ENCODE data around the gene OR4K2. TPM values are rescaled to one million over a fixed set of nuclear protein-coding genes. Genes with fewer than 3 reads are reported as not detected.
"Not testable (repeated sequence)": the region's sequence is repeated elsewhere in the genome, so short reads cannot be mapped to it uniquely, and the experiment has no call there.

The OR4K2 gene
- total RNA-seq (ENCODE audit: low replicate concordance), result not detected in 2 replicates

- peaks cover 38% of the 10 kb centered on the region for H3K9me3 Mint-ChIP-seq
- H4K20me1 ChIP-seq (ENCODE audit: low read depth), result no peaks in the 10 kb centered on the region
- no peak within 1 kb of the TSS for H3K4me3 ChIP-seq
- H3K27me3 ChIP-seq, result no peaks in the 10 kb centered on the region
- H3K4me1 ChIP-seq, result no peaks in the 10 kb centered on the region
- no peak for DNase-seq (ENCODE audit: low spot score)
- H3F3A ChIP-seq (ENCODE audit: low read depth), result no peaks in the 10 kb centered on the region
- no peaks in the 10 kb centered on the region for H3K79me2 ChIP-seq (ENCODE audit: low read depth)
- no peaks in the 10 kb centered on the region for H3K36me3 Mint-ChIP-seq
- H3K27ac Mint-ChIP-seq, result no peak within 1 kb of the TSS
- H3K4me1 Mint-ChIP-seq, result no peaks in the 10 kb centered on the region
- peaks cover 11% of the 10 kb centered on the region for H3K36me3 ChIP-seq
- no peaks in the 10 kb centered on the region for H3K27me3 Mint-ChIP-seq (ENCODE audit: insufficient read depth, low read depth)
- TF ChIP-seq EZH2 (IDR thresholded peaks at IDR 0.05) (no peak), CTCF (IDR thresholded peaks at IDR 0.05) (no peak)
- H3K4me3 Mint-ChIP-seq, result no peak within 1 kb of the TSS
- peaks cover 80% of the 10 kb centered on the region for H3K9me3 ChIP-seq (ENCODE audit: low read depth)
- no peak within 1 kb of the TSS for H3K27ac ChIP-seq
- H3K9ac ChIP-seq, result no peak within 1 kb of the TSS
- H3K4me2 ChIP-seq, result no peak within 1 kb of the TSS
- no peak within 1 kb of the TSS for H2AFZ ChIP-seq (replicated peaks)
These were observed at the start of gene OR4K2 for GRCh38 chr14:19874842-19875241. TSS of gene OR4K2 (plus strand) at chr14:19875142. CDS start at chr14:19876268, 1,126 bp downstream.

- H3K9me3 ChIP-seq (ENCODE audit: low read depth), result peaks cover 87% of the 10 kb centered on the region
- not testable (repeated sequence) for H3K27ac Mint-ChIP-seq; H3K9ac ChIP-seq; H3K27me3 ChIP-seq; H3K4me1 ChIP-seq; H3K4me1 Mint-ChIP-seq; H3K36me3 ChIP-seq; H3K4me3 Mint-ChIP-seq; H2AFZ ChIP-seq (replicated peaks); H3K27ac ChIP-seq; H4K20me1 ChIP-seq (ENCODE audit: low read depth); H3K36me3 Mint-ChIP-seq; H3K4me3 ChIP-seq; H3F3A ChIP-seq (ENCODE audit: low read depth); H3K27me3 Mint-ChIP-seq (ENCODE audit: insufficient read depth, low read depth); DNase-seq (ENCODE audit: low spot score); H3K4me2 ChIP-seq; H3K79me2 ChIP-seq (ENCODE audit: low read depth)
- peaks cover 27% of the 10 kb centered on the region for H3K9me3 Mint-ChIP-seq
These were observed 47.2 kb upstream of the OR4K2 start for GRCh38 chr14:19827626-19828244.

- H3K27ac ChIP-seq, result no peak overlapping the region
- no peaks in the 10 kb centered on the region for H3K79me2 ChIP-seq (ENCODE audit: low read depth)
- H4K20me1 ChIP-seq (ENCODE audit: low read depth), result no peaks in the 10 kb centered on the region
- no peak overlapping the region for H3K9ac ChIP-seq
- peaks cover 87% of the 10 kb centered on the region for H3K9me3 ChIP-seq (ENCODE audit: low read depth)
- H3K4me3 ChIP-seq, result no peak overlapping the region
- H3K4me1 ChIP-seq, result no peaks in the 10 kb centered on the region
- H3K4me2 ChIP-seq, result no peak overlapping the region
- no peaks in the 10 kb centered on the region for H3F3A ChIP-seq (ENCODE audit: low read depth)
- Mint-ChIP-seq H3K27ac (no peak overlapping the region), H3K36me3 (no peaks in the 10 kb centered on the region), H3K9me3 (peaks cover 32% of the 10 kb centered on the region), H3K4me3 (no peak overlapping the region), H3K4me1 (no peaks in the 10 kb centered on the region), H3K27me3 (ENCODE audit: insufficient read depth, low read depth) (no peaks in the 10 kb centered on the region)
- DNase-seq (ENCODE audit: low spot score), result no peak
- TF ChIP-seq EZH2phosphoT487 (IDR thresholded peaks at IDR 0.05) (no peak), EZH2 (IDR thresholded peaks at IDR 0.05) (no peak), CTCF (IDR thresholded peaks at IDR 0.05) (no peak)
- H3K36me3 ChIP-seq, result no peaks in the 10 kb centered on the region
- H2AFZ ChIP-seq (replicated peaks), result no peak overlapping the region
- H3K27me3 ChIP-seq, result no peaks in the 10 kb centered on the region
These were observed 46.6 kb upstream of the OR4K2 start for GRCh38 chr14:19828314-19828713.

GRCh38 chr14:19834203-19834848 is 40.6 kb upstream of the OR4K2 start:
- H3K27ac ChIP-seq; H3K4me3 Mint-ChIP-seq; H3K79me2 ChIP-seq (ENCODE audit: low read depth); H3K4me3 ChIP-seq; H3K4me2 ChIP-seq; H3K9ac ChIP-seq; H3K36me3 Mint-ChIP-seq; H3K4me1 Mint-ChIP-seq; H2AFZ ChIP-seq (replicated peaks); H3K27me3 ChIP-seq; H3K4me1 ChIP-seq; H3F3A ChIP-seq (ENCODE audit: low read depth); DNase-seq (ENCODE audit: low spot score); H3K36me3 ChIP-seq; H3K27ac Mint-ChIP-seq; H3K27me3 Mint-ChIP-seq (ENCODE audit: insufficient read depth, low read depth); H4K20me1 ChIP-seq (ENCODE audit: low read depth): not testable (repeated sequence)
- H3K9me3 Mint-ChIP-seq, result peaks cover 25% of the 10 kb centered on the region
- H3K9me3 ChIP-seq (ENCODE audit: low read depth), result peaks cover 93% of the 10 kb centered on the region
